Neural cell (in vitro differentiated cells): Measurements from ENCODE around the gene METTL15. TPM values are rescaled to one million over a fixed set of nuclear protein-coding genes. Genes with fewer than 3 reads are reported as not detected.

ENCODE experiments used
- H2AFZ ChIP-seq: fragments of 200-600, 300-800 bp; sonication (generic), shearing (Covaris generic); 2 replicates; pipeline ENCODE4 v1.6.0; 2014; ENCODE audit warnings: low read depth, mild to moderate bottlenecking, antibody characterized with exemption, low read length, moderate library complexity
- H3F3A ChIP-seq: fragments of 200-600 bp; shearing (Covaris generic); 2 replicates; pipeline ENCODE4 v1.6.1; 2016; ENCODE audit warnings: mild to moderate bottlenecking, moderate library complexity, mixed read lengths, antibody characterized with exemption, low read length; ENCODE audit not compliant: insufficient read depth, poor library complexity, severe bottlenecking
- H3K27ac ChIP-seq: fragments of 200-600, 300-800 bp; sonication (generic), shearing (Covaris generic); 2 replicates; pipeline ENCODE4 v1.5.1; 2014; ENCODE audit warnings: mild to moderate bottlenecking, low read length, moderate library complexity
- H3K27me3 ChIP-seq: fragments of 300-800, 200-600 bp; sonication (generic), shearing (Covaris generic); 2 replicates; pipeline ENCODE4 v1.6.0; 2014; ENCODE audit warnings: mild to moderate bottlenecking, low read depth, low read length, moderate library complexity; ENCODE audit not compliant: insufficient read depth
- H3K36me3 ChIP-seq: fragments of 300-800, 200-600 bp; sonication (generic), shearing (Covaris generic); 2 replicates; pipeline ENCODE4 v1.5.1; 2014; ENCODE audit warnings: mild to moderate bottlenecking, antibody characterized with exemption, low read length, moderate library complexity; ENCODE audit not compliant: insufficient read depth
- H3K4me2 ChIP-seq: fragments of 300-800, 200-600 bp; sonication (generic), shearing (Covaris generic); 2 replicates; pipeline ENCODE4 v1.6.0; 2014; ENCODE audit warnings: mild to moderate bottlenecking, low read length
- H3K4me3 ChIP-seq: fragments of 300-800, 200-600 bp; sonication (generic), shearing (Covaris generic); 2 replicates; pipeline ENCODE4 v1.5.1; 2014; ENCODE audit warnings: mild to moderate bottlenecking, low read length, moderate library complexity
- H3K79me2 ChIP-seq: fragments of 200-600 bp; shearing (Covaris generic); replicated peaks from 2 replicates; pipeline ENCODE4 v1.6.0; 2014; ENCODE audit warnings: mild to moderate bottlenecking, low read length, moderate library complexity; ENCODE audit not compliant: insufficient read depth
- H3K9ac ChIP-seq: fragments of 300-800, 200-600 bp; sonication (generic), shearing (Covaris generic); 2 replicates; pipeline ENCODE4 v1.6.1; 2016; ENCODE audit warnings: mild to moderate bottlenecking, low read length, mixed read lengths
- H3K9me2 ChIP-seq: fragments of 200-600 bp; shearing (Covaris generic); 2 replicates; pipeline ENCODE4 v1.6.1; 2016; ENCODE audit warnings: mild to moderate bottlenecking, low read length, mixed read lengths; ENCODE audit not compliant: insufficient read depth
- H3K9me3 ChIP-seq: fragments of 200-600, 300-800 bp; sonication (generic), shearing (Covaris generic); 2 replicates; pipeline ENCODE4 v1.6.1; 2016; ENCODE audit warnings: mild to moderate bottlenecking, mixed run types, low read length, moderate library complexity, mixed read lengths
- H4K20me1 ChIP-seq: fragments of 200-600 bp; shearing (Covaris generic); 2 replicates; pipeline ENCODE4 v1.6.1; 2016; ENCODE audit warnings: mild to moderate bottlenecking, mixed run types; ENCODE audit not compliant: insufficient read depth
- EP300 ChIP-seq: fragments of 450-650 bp; conservative IDR thresholded peaks from 2 replicates; pipeline ENCODE4 v1.6.1; 2014; ENCODE audit warnings: antibody characterized with exemption, mild to moderate bottlenecking, moderate library complexity; ENCODE audit not compliant: poor library complexity, severe bottlenecking
- EZH2 ChIP-seq: fragments of 200-600, 300-800 bp; shearing (Covaris generic), sonication (generic); IDR thresholded peaks from 2 replicates; pipeline ENCODE4 v1.6.1; 2014; ENCODE audit warnings: antibody characterized with exemption, low read length, borderline replicate concordance, mild to moderate bottlenecking; ENCODE audit not compliant: insufficient read depth, poor library complexity, severe bottlenecking
- MXI1 ChIP-seq: fragments of 450-650 bp; conservative IDR thresholded peaks from 2 replicates; pipeline ENCODE4 v1.6.1; 2014; ENCODE audit warnings: antibody characterized with exemption, mild to moderate bottlenecking; ENCODE audit not compliant: poor library complexity, severe bottlenecking
- POLR2AphosphoS5 ChIP-seq: IDR thresholded peaks from 2 replicates; pipeline ENCODE4 v1.6.1; 2012
- RAD21 ChIP-seq: fragments of 450-650 bp; conservative IDR thresholded peaks from 2 replicates; pipeline ENCODE4 v1.6.1; 2014; ENCODE audit warnings: antibody characterized with exemption, mild to moderate bottlenecking, moderate library complexity
- REST ChIP-seq: IDR thresholded peaks from 2 replicates; pipeline ENCODE4 v1.6.1; 2012; ENCODE audit warnings: borderline replicate concordance
- SMC3 ChIP-seq: fragments of 450-650 bp; conservative IDR thresholded peaks from 2 replicates; pipeline ENCODE4 v1.6.1; 2014; ENCODE audit warnings: antibody characterized with exemption, mild to moderate bottlenecking, moderate library complexity; ENCODE audit not compliant: poor library complexity
- TAF1 ChIP-seq: IDR thresholded peaks from 2 replicates; pipeline ENCODE4 v1.6.1; 2012; ENCODE audit warnings: low read depth
- polyA plus RNA-seq: library from polyadenylated mRNA; depleted of rRNA; stranded (reverse); fragments of >200 nt; gene quantifications from 2 replicates; pipeline ENCODE4 v1.2.3, GENCODE V29; 2014
- TF ChIP-seq, protein P1 (sequence below): fragments of 450-650 bp; IDR thresholded peaks from 2 replicates; pipeline ENCODE4 v1.5.1; 2014; ENCODE audit warnings: antibody characterized with exemption, mild to moderate bottlenecking, moderate library complexity; ENCODE audit not compliant: poor library complexity, severe bottlenecking

The METTL15 gene
- polyA plus RNA-seq, 1 donor from 2014 or later: 6.6 TPM

DNA sequence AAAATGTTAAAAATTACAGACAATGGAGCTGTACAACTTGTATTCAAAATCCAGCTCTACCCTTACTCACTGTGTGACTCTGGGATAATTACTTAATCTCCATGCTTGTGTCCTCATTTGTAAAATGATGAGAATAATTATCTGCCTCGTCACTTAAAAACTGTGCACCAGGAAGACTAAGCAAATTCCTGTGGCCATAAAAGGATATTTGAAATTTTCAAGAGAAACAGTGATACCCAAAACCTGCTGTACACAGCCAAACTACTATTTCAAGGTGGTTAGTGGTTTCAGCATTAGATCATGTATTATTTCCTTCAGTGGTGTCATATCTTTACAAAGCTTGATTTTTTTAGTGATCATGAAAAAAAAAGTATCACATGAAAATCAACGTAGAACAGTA is 136.9 kb downstream of the METTL15 start:
- no peak overlapping the region for H3K4me2 ChIP-seq
- no peaks in the 10 kb centered on the region for H3K9me3 ChIP-seq
- no peak overlapping the region for H2AFZ ChIP-seq
- H3K27me3 ChIP-seq: no peaks in the 10 kb centered on the region
- no peaks in the 10 kb centered on the region for H4K20me1 ChIP-seq
- no peaks in the 10 kb centered on the region for H3F3A ChIP-seq
- TF ChIP-seq SMC3: no peak
- TF ChIP-seq EZH2: no peak
- TF ChIP-seq TAF1: no peak
- no peak for TF ChIP-seq POLR2AphosphoS5
- no peak for TF ChIP-seq RAD21
- TF ChIP-seq EP300: no peak
- TF ChIP-seq MXI1: no peak
- no peak for TF ChIP-seq REST
- TF ChIP-seq, protein P1, sequence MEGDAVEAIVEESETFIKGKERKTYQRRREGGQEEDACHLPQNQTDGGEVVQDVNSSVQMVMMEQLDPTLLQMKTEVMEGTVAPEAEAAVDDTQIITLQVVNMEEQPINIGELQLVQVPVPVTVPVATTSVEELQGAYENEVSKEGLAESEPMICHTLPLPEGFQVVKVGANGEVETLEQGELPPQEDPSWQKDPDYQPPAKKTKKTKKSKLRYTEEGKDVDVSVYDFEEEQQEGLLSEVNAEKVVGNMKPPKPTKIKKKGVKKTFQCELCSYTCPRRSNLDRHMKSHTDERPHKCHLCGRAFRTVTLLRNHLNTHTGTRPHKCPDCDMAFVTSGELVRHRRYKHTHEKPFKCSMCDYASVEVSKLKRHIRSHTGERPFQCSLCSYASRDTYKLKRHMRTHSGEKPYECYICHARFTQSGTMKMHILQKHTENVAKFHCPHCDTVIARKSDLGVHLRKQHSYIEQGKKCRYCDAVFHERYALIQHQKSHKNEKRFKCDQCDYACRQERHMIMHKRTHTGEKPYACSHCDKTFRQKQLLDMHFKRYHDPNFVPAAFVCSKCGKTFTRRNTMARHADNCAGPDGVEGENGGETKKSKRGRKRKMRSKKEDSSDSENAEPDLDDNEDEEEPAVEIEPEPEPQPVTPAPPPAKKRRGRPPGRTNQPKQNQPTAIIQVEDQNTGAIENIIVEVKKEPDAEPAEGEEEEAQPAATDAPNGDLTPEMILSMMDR: no peak
- H3K79me2 ChIP-seq: no peaks in the 10 kb centered on the region
- H3K9me2 ChIP-seq: no peaks in the 10 kb centered on the region
- H3K36me3 ChIP-seq: no peaks in the 10 kb centered on the region
- H3K4me3 ChIP-seq: no peak overlapping the region
- H3K27ac ChIP-seq: no peak overlapping the region
- H3K9ac ChIP-seq: no peak overlapping the region

DNA sequence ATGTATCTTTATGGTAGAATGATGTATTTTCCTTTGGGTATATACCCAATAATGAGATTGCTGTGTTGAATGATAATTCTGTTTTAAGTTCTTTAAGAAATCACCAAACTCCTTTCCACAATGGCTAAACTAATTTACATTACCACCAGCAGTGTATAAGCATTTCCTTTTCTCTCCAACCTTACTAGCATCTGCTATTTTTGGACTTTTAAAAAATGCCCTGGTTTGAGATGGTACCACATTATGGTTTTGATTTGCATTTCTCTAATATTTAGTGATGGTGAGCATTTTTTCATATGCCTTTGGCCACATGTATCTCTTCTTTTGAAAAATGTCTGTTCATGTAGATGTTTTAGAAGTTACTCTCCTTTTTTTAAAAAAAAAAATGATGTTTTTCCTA is 142.0 kb downstream of the METTL15 start:
- no peak overlapping the region for H3K9ac ChIP-seq
- H3K4me2 ChIP-seq: no peak overlapping the region
- H3F3A ChIP-seq: no peaks in the 10 kb centered on the region
- no peak for TF ChIP-seq SMC3
- TF ChIP-seq REST: no peak
- H3K79me2 ChIP-seq: no peaks in the 10 kb centered on the region
- no peak overlapping the region for H3K4me3 ChIP-seq
- H3K27ac ChIP-seq: no peak overlapping the region
- no peaks in the 10 kb centered on the region for H4K20me1 ChIP-seq
- H3K9me3 ChIP-seq: no peaks in the 10 kb centered on the region
- H3K36me3 ChIP-seq: no peaks in the 10 kb centered on the region
- no peak overlapping the region for H2AFZ ChIP-seq
- no peaks in the 10 kb centered on the region for H3K27me3 ChIP-seq
- no peaks in the 10 kb centered on the region for H3K9me2 ChIP-seq
